ENCODE results near the gene FYN.

DNA sequence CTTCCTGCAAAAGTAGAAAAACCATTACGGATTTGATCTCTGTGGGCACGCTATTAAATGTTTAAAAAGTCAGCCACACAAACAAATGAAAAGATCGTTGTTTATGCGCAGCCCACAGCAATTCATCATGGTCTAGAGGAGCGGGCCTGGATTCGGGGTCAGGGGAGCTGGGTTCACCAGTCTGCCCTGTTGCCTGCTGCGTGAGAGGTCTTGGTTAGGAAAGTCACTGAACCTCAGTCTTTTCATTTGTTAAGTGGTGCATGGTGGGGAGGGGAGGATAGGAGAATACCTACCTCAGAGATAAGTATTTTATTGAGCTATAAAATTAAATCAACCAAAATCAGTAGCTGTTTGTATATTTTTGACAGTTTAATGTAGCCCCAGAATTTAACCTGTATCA, 47.3 kb upstream of the FYN start:
- TF ChIP-seq EZH2 (IDR thresholded peaks at IDR 0.05) (no peak), POLR2AphosphoS5 (IDR thresholded peaks at IDR 0.05; ENCODE audit: borderline replicate concordance, low read depth, low read length) (no peak), FOXP2 (optimal IDR thresholded peaks at IDR 0.05; ENCODE audit: control extremely low read depth, extremely low read length, insufficient read depth) (no peak)
